Panc1 (cell line): Measurements from ENCODE around the gene GSTM3. TPM values are rescaled to one million over a fixed set of nuclear protein-coding genes. Genes with fewer than 3 reads are reported as not detected.

Experiments
- ATAC-seq: fragments of 200-7000 bp; cut with Tn5 transposase; 2 replicates; pipeline ENCODE4 v1.9.1; 2020; ENCODE audit warnings: mild to moderate bottlenecking, moderate library complexity
- BruUV-seq: library from RNA; stranded (reverse); fragments of 400-500 nt; replicated peaks from 2 replicates; lab custom pipeline; 2021; lab: Mats Ljungman, UMichigan
- CTCF ChIA-PET: fragments of 300-600 bp; sonication (Branson Sonifier 250); formaldehyde crosslinking; loops from one replicate; lab custom pipeline; 2022; ENCODE audit warnings: antibody characterized with exemption; lab: Charles Lee
- POLR2A ChIA-PET: fragments of 300-600 bp; sonication (Branson Sonifier 250); formaldehyde crosslinking; loops from one replicate; lab custom pipeline; 2022; ENCODE audit warnings: antibody characterized with exemption; lab: Charles Lee
- DNase-seq: peaks from one replicate; pipeline ENCODE4 v3.0.0-alpha.2; 2010; ENCODE audit warnings: low read depth, low spot score
- H3K27ac ChIP-seq: 2 replicates; pipeline ENCODE4 v1.5.1; 2011; ENCODE audit warnings: mild to moderate bottlenecking, low read length, inconsistent platforms
- H3K27me3 ChIP-seq: fragments of 200-500 bp; sonication (Bioruptor generic); 2 replicates; pipeline ENCODE4 v1.6.0; 2014; ENCODE audit warnings: low read length, inconsistent platforms; ENCODE audit not compliant: control insufficient read depth, insufficient read depth
- H3K36me3 ChIP-seq: fragments of 200-500 bp; sonication (Bioruptor generic); 2 replicates; pipeline ENCODE4 v1.5.1; 2014; ENCODE audit warnings: inconsistent platforms, mild to moderate bottlenecking, low read length, moderate library complexity; ENCODE audit not compliant: control insufficient read depth, insufficient read depth
- H3K4me1 ChIP-seq: 2 replicates; pipeline ENCODE4 v1.5.1; 2011; ENCODE audit warnings: inconsistent platforms, mild to moderate bottlenecking, low read length, moderate library complexity; ENCODE audit not compliant: control insufficient read depth, insufficient read depth
- H3K4me3 ChIP-seq, 2 experiments: 2 replicates each; pipeline ENCODE4 v1.5.1; 2011 to 2012; ENCODE audit warnings: low read depth in 2 of 2, low read length in 2 of 2, mild to moderate bottlenecking in 2 of 2, inconsistent platforms in 1 of 2, moderate library complexity in 1 of 2
- H3K9me3 ChIP-seq: fragments of 200-500 bp; sonication (Bioruptor generic); 2 replicates; pipeline ENCODE4 v1.5.1; 2014; ENCODE audit warnings: low read depth, mild to moderate bottlenecking, inconsistent platforms, low read length, moderate library complexity; ENCODE audit not compliant: control insufficient read depth, insufficient read depth
- POLR2AphosphoS5 ChIP-seq: IDR thresholded peaks from 2 replicates; pipeline ENCODE4 v1.6.1; 2012; ENCODE audit warnings: mild to moderate bottlenecking, low read depth, low read length, moderate library complexity
- SIN3A ChIP-seq: IDR thresholded peaks from 2 replicates; pipeline ENCODE4 v1.6.1; 2012; ENCODE audit warnings: low read depth, mild to moderate bottlenecking, low read length, moderate library complexity, borderline replicate concordance; ENCODE audit not compliant: insufficient read depth
- TCF7L2 ChIP-seq: IDR thresholded peaks from 2 replicates; pipeline ENCODE4 v1.6.1; 2011; ENCODE audit warnings: mild to moderate bottlenecking, low read depth, low read length, inconsistent platforms
- in situ Hi-C: cut with HindIII; loops from 2 replicates; pipeline ENCODE4 v1.10.0; 2016; ENCODE audit warnings: low sequenced_read_pairs, low pct_unique_long_range_greater_than_20kb
- intact Hi-C: fragments of 100-400 bp; cut with micrococcal nuclease; formaldehyde crosslinking; loops from one replicate; pipeline ENCODE4 v1.10.0; 2022; ENCODE audit not compliant: unreplicated experiment
- total RNA-seq: library from RNA; stranded (reverse); gene quantifications from one replicate; pipeline ENCODE4 v1.2.1, GENCODE V29; 2021; ENCODE audit not compliant: unreplicated experiment
- TF ChIP-seq, protein P1 (sequence below): fragments of 450-650 bp; IDR thresholded peaks from 2 replicates; pipeline ENCODE4 v1.5.1; 2017; ENCODE audit warnings: mild to moderate bottlenecking
- TF ChIP-seq, protein P2 (sequence below), 2 experiments: IDR thresholded peaks; 2 replicates each; pipeline ENCODE4 v1.6.1; 2011 to 2012; ENCODE audit warnings: low read depth in 2 of 2, control low read depth in 1 of 2, low read length in 1 of 2, mild to moderate bottlenecking in 1 of 2, moderate library complexity in 1 of 2; ENCODE audit not compliant: insufficient read depth in 1 of 2

Gene GSTM3
- total RNA-seq, 1 experiment from 2014 or later, result 93.1 TPM

DNA sequence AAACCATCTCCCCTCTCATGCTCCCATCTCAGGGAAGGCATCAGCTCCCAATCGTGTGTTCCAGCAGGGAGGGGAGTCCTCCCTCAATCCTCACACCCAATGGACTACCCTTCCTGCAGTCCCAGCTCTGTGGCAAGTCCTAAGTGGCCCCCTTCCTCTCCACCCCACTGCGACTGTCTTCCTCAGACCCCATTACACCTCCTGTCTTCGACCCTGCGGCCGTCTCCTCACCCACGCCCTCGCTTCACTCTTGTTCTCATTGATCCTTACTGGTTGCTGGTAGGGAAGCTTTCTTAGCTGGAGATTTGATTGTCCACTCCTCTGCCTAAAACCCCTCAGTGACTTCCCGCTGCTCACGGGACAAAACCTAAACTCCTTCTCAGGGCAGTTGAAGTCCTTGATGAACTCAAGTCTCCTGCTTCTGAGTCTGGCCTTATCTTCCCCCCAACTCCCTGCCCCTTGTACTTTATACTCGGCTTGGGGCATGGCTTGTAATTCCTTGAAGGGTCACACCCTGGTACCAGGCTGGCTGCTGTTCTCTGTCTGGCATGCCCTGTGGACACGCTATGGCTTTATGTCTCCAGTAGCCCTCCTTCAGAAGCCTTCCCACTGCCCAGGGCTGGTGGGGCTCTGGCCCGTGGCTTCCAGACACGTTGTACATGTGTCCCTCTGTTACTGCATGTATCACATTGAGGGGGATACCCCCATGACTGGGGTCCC, 25.2 kb upstream of the GSTM3 start:
- BruUV-seq, result no TSS peak
- in situ Hi-C loops, result no loop called here
- DNase-seq, result no peak
- ATAC-seq, result no peak
- no peak for TF ChIP-seq SIN3A
- TF ChIP-seq, protein P1, sequence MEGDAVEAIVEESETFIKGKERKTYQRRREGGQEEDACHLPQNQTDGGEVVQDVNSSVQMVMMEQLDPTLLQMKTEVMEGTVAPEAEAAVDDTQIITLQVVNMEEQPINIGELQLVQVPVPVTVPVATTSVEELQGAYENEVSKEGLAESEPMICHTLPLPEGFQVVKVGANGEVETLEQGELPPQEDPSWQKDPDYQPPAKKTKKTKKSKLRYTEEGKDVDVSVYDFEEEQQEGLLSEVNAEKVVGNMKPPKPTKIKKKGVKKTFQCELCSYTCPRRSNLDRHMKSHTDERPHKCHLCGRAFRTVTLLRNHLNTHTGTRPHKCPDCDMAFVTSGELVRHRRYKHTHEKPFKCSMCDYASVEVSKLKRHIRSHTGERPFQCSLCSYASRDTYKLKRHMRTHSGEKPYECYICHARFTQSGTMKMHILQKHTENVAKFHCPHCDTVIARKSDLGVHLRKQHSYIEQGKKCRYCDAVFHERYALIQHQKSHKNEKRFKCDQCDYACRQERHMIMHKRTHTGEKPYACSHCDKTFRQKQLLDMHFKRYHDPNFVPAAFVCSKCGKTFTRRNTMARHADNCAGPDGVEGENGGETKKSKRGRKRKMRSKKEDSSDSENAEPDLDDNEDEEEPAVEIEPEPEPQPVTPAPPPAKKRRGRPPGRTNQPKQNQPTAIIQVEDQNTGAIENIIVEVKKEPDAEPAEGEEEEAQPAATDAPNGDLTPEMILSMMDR, result no peak
- TF ChIP-seq, protein P2, sequence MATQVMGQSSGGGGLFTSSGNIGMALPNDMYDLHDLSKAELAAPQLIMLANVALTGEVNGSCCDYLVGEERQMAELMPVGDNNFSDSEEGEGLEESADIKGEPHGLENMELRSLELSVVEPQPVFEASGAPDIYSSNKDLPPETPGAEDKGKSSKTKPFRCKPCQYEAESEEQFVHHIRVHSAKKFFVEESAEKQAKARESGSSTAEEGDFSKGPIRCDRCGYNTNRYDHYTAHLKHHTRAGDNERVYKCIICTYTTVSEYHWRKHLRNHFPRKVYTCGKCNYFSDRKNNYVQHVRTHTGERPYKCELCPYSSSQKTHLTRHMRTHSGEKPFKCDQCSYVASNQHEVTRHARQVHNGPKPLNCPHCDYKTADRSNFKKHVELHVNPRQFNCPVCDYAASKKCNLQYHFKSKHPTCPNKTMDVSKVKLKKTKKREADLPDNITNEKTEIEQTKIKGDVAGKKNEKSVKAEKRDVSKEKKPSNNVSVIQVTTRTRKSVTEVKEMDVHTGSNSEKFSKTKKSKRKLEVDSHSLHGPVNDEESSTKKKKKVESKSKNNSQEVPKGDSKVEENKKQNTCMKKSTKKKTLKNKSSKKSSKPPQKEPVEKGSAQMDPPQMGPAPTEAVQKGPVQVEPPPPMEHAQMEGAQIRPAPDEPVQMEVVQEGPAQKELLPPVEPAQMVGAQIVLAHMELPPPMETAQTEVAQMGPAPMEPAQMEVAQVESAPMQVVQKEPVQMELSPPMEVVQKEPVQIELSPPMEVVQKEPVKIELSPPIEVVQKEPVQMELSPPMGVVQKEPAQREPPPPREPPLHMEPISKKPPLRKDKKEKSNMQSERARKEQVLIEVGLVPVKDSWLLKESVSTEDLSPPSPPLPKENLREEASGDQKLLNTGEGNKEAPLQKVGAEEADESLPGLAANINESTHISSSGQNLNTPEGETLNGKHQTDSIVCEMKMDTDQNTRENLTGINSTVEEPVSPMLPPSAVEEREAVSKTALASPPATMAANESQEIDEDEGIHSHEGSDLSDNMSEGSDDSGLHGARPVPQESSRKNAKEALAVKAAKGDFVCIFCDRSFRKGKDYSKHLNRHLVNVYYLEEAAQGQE (IDR thresholded peaks at IDR 0.05; ENCODE audit: insufficient read depth in 1 of 2, low read depth in 2 of 2, low read length in 1 of 2), result no peak
- TF ChIP-seq TCF7L2, result no peak
- TF ChIP-seq POLR2AphosphoS5, result no peak
- Histone ChIP-seq H3K9me3 (no peaks in the 10 kb centered on the region), H3K27ac (no peak overlapping the region), H3K4me1 (peaks cover 7% of the 10 kb centered on the region; the same call in 1 of the 2 replicates), H3K27me3 (no peaks in the 10 kb centered on the region), H3K36me3 (no peaks in the 10 kb centered on the region), H3K4me3 (no peak overlapping the region)
- ChIA-PET POLR2A (no interaction called here), CTCF (no interaction called here)
- intact Hi-C loops, result no loop called here

DNA sequence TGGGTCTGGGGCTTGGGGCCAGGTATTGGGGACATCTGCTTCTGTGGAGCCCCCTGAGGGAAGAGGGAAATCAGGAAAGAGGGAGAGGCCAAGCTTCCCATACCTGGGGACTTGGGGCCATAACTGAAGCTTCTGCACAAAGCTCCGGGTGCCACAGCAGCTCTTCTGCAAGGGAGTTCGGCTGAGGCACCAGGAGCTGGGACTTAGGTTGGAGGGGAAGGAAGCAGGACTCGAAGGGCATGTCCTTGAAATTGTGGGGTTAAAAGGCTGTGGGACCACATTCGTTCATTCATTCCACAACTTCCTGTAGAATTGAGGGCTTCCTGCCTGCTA, 24.6 kb upstream of the GSTM3 start:
- intact Hi-C loops (no loop called here), in situ Hi-C loops (no loop called here)
- no peak overlapping the region for H3K4me3 ChIP-seq
- H3K4me1 ChIP-seq, result peaks cover 7% of the 10 kb centered on the region; the same call in 1 of the 2 replicates
- ChIA-PET CTCF (no interaction called here), POLR2A (no interaction called here)
- no TSS peak for BruUV-seq
- DNase-seq (no peak), ATAC-seq (no peak)
- TF ChIP-seq POLR2AphosphoS5, result no peak
- H3K36me3 ChIP-seq, result no peaks in the 10 kb centered on the region
- no peaks in the 10 kb centered on the region for H3K27me3 ChIP-seq
- H3K27ac ChIP-seq, result no peak overlapping the region
- no peaks in the 10 kb centered on the region for H3K9me3 ChIP-seq
